AG09319 (cell line): ENCODE measurements around the gene VSTM1.

Experiments
- DNase-seq: peaks from one replicate; pipeline ENCODE4 v3.0.0-alpha.2; 2010; ENCODE audit warnings: low read depth; ENCODE audit errors: extremely low read depth
- CTCF ChIP-seq: IDR thresholded peaks from 2 replicates; pipeline ENCODE4 v1.5.1; 2011; ENCODE audit warnings: low read depth, mild to moderate bottlenecking, inconsistent platforms, low read length, moderate library complexity

VSTM1 gene

GRCh38 chr19:54094426-54095000 lies 30.8 kb upstream of the VSTM1 start:
- no peak for DNase-seq
- TF ChIP-seq CTCF: no peak

GRCh38 chr19:54084410-54084809 lies 20.7 kb upstream of the VSTM1 start:
- DNase-seq: no peak
- TF ChIP-seq CTCF: no peak

GRCh38 chr19:54081032-54081431 lies 17.3 kb upstream of the VSTM1 start, which contains the start of gene TARM1:
TARM1 (minus strand) TSS chr19:54081365; CDS start chr19:54081340, 25 bp downstream.
- no peak for DNase-seq
- no peak for TF ChIP-seq CTCF

- no peak for TF ChIP-seq CTCF
- no peak for DNase-seq
These were observed 13.6 kb upstream of the VSTM1 start for GRCh38 chr19:54077334-54077733.

- TF ChIP-seq CTCF: no peak
- DNase-seq: no peak
These were observed 11.2 kb upstream of the VSTM1 start for GRCh38 chr19:54074851-54075250.

GRCh38 chr19:54073829-54074228 lies 10.1 kb upstream of the VSTM1 start:
- no peak for DNase-seq
- no peak for TF ChIP-seq CTCF

GRCh38 chr19:54069470-54069869 lies 5.8 kb upstream of the VSTM1 start:
- TF ChIP-seq CTCF: no peak

More at GRCh38 chr19:54069470-54069869, 5.8 kb upstream of the VSTM1 start:
- no peak for DNase-seq
